OCI-LY3 (cell line): ENCODE results near the gene JAZF1.

Experiments
- H2AFZ ChIP-seq: fragments of 200-600, 300-600 bp; shearing (Covaris generic); 2 replicates; pipeline ENCODE4 v1.6.0; 2014; ENCODE audit warnings: antibody characterized with exemption, low read depth, low read length
- H3K27ac ChIP-seq: fragments of 200-600, 300-600 bp; sonication (generic); 2 replicates; pipeline ENCODE4 v1.5.1; 2014; ENCODE audit warnings: mild to moderate bottlenecking, low read length, moderate library complexity, mixed read lengths
- H3K27me3 ChIP-seq: fragments of 200-600, 300-600 bp; sonication (generic); 2 replicates; pipeline ENCODE4 v1.6.1; 2014; ENCODE audit warnings: low read depth, low read length, mixed read lengths
- H3K36me3 ChIP-seq: fragments of 200-600, 300-600 bp; sonication (generic); replicated peaks from 2 replicates; pipeline ENCODE3; 2014; ENCODE audit warnings: low read depth, low read length, mixed read lengths
- H3K4me1 ChIP-seq: fragments of 300-600, 200-600 bp; sonication (generic); 2 replicates; pipeline ENCODE4 v1.6.1; 2014; ENCODE audit warnings: low read length, mixed read lengths
- H3K4me2 ChIP-seq: fragments of 200-600, 300-600 bp; sonication (generic); 2 replicates; pipeline ENCODE4 v1.6.1; 2014; ENCODE audit warnings: low read length, mixed read lengths
- H3K4me3 ChIP-seq: fragments of 300-600, 200-600 bp; sonication (generic); 2 replicates; pipeline ENCODE4 v1.5.1; 2014; ENCODE audit warnings: antibody characterized with exemption, mild to moderate bottlenecking, low read length, moderate library complexity
- H3K79me2 ChIP-seq: fragments of 300-600, 200-600 bp; shearing (Covaris generic); 2 replicates; pipeline ENCODE4 v1.6.1; 2014; ENCODE audit warnings: mild to moderate bottlenecking, low read length, mixed read lengths
- H3K9ac ChIP-seq: fragments of 300-600, 200-600 bp; shearing (Covaris generic); 2 replicates; pipeline ENCODE4 v1.6.0; 2014; ENCODE audit warnings: mild to moderate bottlenecking, low read length, moderate library complexity
- H3K9me3 ChIP-seq: fragments of 200-600, 300-600 bp; shearing (Covaris generic); 2 replicates; pipeline ENCODE4 v1.6.1; 2014; ENCODE audit warnings: low read length, mixed read lengths; ENCODE audit not compliant: insufficient read depth
- H4K20me1 ChIP-seq: fragments of 200-600, 300-600 bp; sonication (generic); 2 replicates; pipeline ENCODE4 v1.6.1; 2016; ENCODE audit warnings: low read length, mixed read lengths; ENCODE audit not compliant: insufficient read depth
- EZH2phosphoT487 ChIP-seq: fragments of 200-600 bp; shearing (Covaris generic); IDR thresholded peaks from 2 replicates; pipeline ENCODE4 v1.6.1; 2018; ENCODE audit warnings: antibody characterized with exemption, mixed run types, low read depth
- TF ChIP-seq, protein P1 (sequence below): fragments of 200-600, 300-600 bp; sonication (generic); IDR thresholded peaks from 2 replicates; pipeline ENCODE4 v1.5.1; 2014; ENCODE audit warnings: antibody characterized with exemption, low read length, low read depth

JAZF1 gene

DNA sequence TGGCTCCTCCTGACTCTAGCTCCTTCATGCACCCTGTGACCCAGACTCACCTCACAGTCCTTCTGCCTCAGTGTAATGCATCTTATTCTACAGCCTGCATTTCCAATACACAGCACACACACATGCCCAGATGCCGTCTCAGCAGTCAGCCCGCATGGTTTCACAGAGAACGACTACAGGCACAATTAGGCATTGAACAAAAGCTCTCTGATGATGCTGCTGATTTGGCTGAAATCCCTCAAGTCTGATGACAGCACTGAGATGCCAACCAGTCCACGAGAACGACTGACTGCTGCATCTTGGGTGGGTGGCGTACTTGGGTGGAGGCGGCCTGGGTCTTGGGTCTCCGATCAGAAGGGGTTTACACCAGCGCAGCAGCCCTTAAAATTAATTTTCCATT lies 240.3 kb downstream of the JAZF1 start:
- Histone ChIP-seq H3K4me1 (no peaks in the 10 kb centered on the region), H3K4me3 (no peak overlapping the region), H3K4me2 (no peak overlapping the region), H3K79me2 (no peaks in the 10 kb centered on the region), H3K9me3 (no peaks in the 10 kb centered on the region), H3K9ac (no peak overlapping the region), H2AFZ (no peak overlapping the region), H3K27me3 (no peaks in the 10 kb centered on the region), H3K27ac (no peak overlapping the region), H4K20me1 (no peaks in the 10 kb centered on the region), H3K36me3 (no peaks in the 10 kb centered on the region)
- TF ChIP-seq EZH2phosphoT487: no peak
- TF ChIP-seq, protein P1, sequence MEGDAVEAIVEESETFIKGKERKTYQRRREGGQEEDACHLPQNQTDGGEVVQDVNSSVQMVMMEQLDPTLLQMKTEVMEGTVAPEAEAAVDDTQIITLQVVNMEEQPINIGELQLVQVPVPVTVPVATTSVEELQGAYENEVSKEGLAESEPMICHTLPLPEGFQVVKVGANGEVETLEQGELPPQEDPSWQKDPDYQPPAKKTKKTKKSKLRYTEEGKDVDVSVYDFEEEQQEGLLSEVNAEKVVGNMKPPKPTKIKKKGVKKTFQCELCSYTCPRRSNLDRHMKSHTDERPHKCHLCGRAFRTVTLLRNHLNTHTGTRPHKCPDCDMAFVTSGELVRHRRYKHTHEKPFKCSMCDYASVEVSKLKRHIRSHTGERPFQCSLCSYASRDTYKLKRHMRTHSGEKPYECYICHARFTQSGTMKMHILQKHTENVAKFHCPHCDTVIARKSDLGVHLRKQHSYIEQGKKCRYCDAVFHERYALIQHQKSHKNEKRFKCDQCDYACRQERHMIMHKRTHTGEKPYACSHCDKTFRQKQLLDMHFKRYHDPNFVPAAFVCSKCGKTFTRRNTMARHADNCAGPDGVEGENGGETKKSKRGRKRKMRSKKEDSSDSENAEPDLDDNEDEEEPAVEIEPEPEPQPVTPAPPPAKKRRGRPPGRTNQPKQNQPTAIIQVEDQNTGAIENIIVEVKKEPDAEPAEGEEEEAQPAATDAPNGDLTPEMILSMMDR: no peak

GRCh38 chr7:27939893-27940292 lies 240.7 kb downstream of the JAZF1 start:
- Histone ChIP-seq H4K20me1 (no peaks in the 10 kb centered on the region), H3K36me3 (no peaks in the 10 kb centered on the region), H3K79me2 (no peaks in the 10 kb centered on the region), H3K27me3 (no peaks in the 10 kb centered on the region), H3K4me1 (no peaks in the 10 kb centered on the region), H3K4me2 (no peak overlapping the region), H2AFZ (no peak overlapping the region), H3K4me3 (no peak overlapping the region), H3K9ac (no peak overlapping the region), H3K27ac (no peak overlapping the region), H3K9me3 (no peaks in the 10 kb centered on the region)
- TF ChIP-seq, protein P1: no peak
- TF ChIP-seq EZH2phosphoT487: no peak

DNA sequence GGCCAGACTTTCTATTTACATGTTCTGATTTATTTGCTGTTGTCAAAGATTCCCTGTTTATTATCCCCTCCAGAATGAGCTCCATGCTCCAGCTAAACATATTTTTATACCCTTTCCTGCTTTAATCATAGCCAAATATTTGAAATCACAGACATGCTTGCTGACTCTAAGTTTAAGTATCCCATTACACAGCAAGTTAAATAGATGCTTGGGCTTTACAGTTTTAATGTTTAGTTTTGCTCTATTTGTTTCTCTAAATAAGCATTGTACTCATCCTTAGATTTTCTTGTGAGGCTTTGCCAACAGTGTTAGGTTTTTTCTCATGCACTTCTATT lies 243.9 kb downstream of the JAZF1 start:
- Histone ChIP-seq H3K9me3 (no peaks in the 10 kb centered on the region), H4K20me1 (no peaks in the 10 kb centered on the region), H3K79me2 (no peaks in the 10 kb centered on the region), H3K27ac (no peak overlapping the region), H3K4me3 (no peak overlapping the region), H3K9ac (no peak overlapping the region), H3K4me2 (no peak overlapping the region), H3K27me3 (no peaks in the 10 kb centered on the region), H3K4me1 (no peaks in the 10 kb centered on the region), H3K36me3 (no peaks in the 10 kb centered on the region), H2AFZ (no peak overlapping the region)
- no peak for TF ChIP-seq EZH2phosphoT487
- TF ChIP-seq, protein P1: no peak

GRCh38 chr7:27936047-27936767 lies 244.4 kb downstream of the JAZF1 start:
- Histone ChIP-seq H3K27me3 (no peaks in the 10 kb centered on the region), H3K36me3 (no peaks in the 10 kb centered on the region), H2AFZ (no peak overlapping the region), H3K79me2 (no peaks in the 10 kb centered on the region), H3K9me3 (no peaks in the 10 kb centered on the region), H3K27ac (no peak overlapping the region), H3K4me3 (no peak overlapping the region), H3K9ac (no peak overlapping the region), H3K4me2 (no peak overlapping the region), H3K4me1 (no peaks in the 10 kb centered on the region), H4K20me1 (no peaks in the 10 kb centered on the region)
- TF ChIP-seq, protein P1: no peak
- no peak for TF ChIP-seq EZH2phosphoT487
